Nephron progenitor cell (in vitro differentiated cells): ENCODE data around the gene ZDHHC6.
"Not testable (repeated sequence)": the region's sequence is repeated elsewhere in the genome, so short reads cannot be mapped to it uniquely, and the experiment has no call there.

Experiments used
- DNase-seq: peaks from one replicate; pipeline ENCODE4 v3.0.0; 2021
- H3K27ac Mint-ChIP-seq: 2 replicates; pipeline ENCODE4 v1.8.0; 2021; ENCODE audit warnings: mild to moderate bottlenecking, moderate library complexity, mixed read lengths
- H3K27me3 Mint-ChIP-seq: 2 replicates; pipeline ENCODE4 v1.8.0; 2021; ENCODE audit warnings: mild to moderate bottlenecking, low read depth, mixed read lengths; ENCODE audit not compliant: poor library complexity
- H3K36me3 Mint-ChIP-seq: 2 replicates; pipeline ENCODE4 v1.8.0; 2021; ENCODE audit warnings: low read depth, mixed read lengths
- H3K4me1 Mint-ChIP-seq: 2 replicates; pipeline ENCODE4 v1.8.0; 2021; ENCODE audit warnings: mixed read lengths
- H3K4me3 Mint-ChIP-seq: 2 replicates; pipeline ENCODE4 v1.8.0; 2021; ENCODE audit warnings: mild to moderate bottlenecking, moderate library complexity, mixed read lengths
- H3K9me3 Mint-ChIP-seq: 2 replicates; pipeline ENCODE4 v1.8.0; 2021; ENCODE audit warnings: mild to moderate bottlenecking, moderate library complexity, mixed read lengths
- TF ChIP-seq, protein P1 (sequence below): fragments of 200-600 bp; sonication (generic); IDR thresholded peaks from 2 replicates; pipeline ENCODE4 v1.5.0; 2021; ENCODE audit warnings: antibody characterized with exemption

The ZDHHC6 gene

GRCh38 chr10:112393827-112394226, 52.9 kb downstream of the ZDHHC6 start:
- no peak for DNase-seq
- Mint-ChIP-seq H3K27me3 (peaks cover 3% of the 10 kb centered on the region), H3K4me1 (no peaks in the 10 kb centered on the region), H3K36me3 (no peaks in the 10 kb centered on the region), H3K9me3 (no peaks in the 10 kb centered on the region), H3K4me3 (no peak overlapping the region), H3K27ac (no peak overlapping the region)
- TF ChIP-seq, protein P1, sequence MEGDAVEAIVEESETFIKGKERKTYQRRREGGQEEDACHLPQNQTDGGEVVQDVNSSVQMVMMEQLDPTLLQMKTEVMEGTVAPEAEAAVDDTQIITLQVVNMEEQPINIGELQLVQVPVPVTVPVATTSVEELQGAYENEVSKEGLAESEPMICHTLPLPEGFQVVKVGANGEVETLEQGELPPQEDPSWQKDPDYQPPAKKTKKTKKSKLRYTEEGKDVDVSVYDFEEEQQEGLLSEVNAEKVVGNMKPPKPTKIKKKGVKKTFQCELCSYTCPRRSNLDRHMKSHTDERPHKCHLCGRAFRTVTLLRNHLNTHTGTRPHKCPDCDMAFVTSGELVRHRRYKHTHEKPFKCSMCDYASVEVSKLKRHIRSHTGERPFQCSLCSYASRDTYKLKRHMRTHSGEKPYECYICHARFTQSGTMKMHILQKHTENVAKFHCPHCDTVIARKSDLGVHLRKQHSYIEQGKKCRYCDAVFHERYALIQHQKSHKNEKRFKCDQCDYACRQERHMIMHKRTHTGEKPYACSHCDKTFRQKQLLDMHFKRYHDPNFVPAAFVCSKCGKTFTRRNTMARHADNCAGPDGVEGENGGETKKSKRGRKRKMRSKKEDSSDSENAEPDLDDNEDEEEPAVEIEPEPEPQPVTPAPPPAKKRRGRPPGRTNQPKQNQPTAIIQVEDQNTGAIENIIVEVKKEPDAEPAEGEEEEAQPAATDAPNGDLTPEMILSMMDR: no peak

DNA sequence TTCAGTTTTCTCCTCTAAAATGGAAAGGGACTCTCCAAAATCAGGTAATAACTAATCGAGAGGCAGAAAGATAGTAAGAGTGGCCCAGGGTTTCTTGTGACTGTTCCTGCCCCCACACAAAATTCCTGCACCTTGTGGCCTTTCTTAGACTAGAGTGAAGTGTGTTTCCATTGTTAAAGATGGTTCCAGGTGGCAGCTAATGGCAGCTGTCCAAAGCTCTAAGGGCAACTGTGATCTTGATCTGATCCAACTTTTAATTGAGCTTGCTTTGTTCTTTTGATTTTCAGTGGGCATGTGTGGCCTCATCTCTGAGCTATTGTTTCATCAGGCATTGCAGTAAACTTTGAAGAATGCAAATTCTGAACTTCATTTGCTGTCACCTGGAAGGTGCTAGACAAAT, 53.4 kb downstream of the ZDHHC6 start:
- H3K27me3 Mint-ChIP-seq: peaks cover 3% of the 10 kb centered on the region
- H3K9me3 Mint-ChIP-seq: no peaks in the 10 kb centered on the region

DNA sequence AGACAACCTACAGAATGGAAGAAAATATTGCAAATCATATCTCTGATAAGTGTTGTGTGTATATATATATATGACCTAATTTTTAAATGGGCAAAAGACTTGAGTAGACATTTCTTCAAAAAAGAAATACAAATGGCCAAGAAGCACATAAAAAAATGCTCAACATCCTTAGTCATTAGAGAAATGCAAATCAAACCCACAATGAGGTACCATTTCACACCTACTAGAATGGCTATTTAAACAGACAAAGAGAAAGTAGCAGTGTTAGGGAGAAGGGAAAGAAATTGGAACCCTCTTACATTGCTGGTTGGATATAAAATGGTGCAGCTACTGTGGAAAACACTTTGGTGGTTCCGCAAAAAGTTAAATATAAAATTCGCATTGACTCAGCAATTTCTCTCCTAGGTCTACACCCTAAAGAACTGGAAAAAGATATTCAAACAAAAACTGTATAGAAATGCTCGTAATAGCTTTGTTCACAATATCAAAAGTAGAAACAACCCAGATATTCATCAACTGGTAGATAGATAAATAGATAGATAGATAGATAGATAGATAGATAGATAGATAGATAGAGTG, 56.5 kb downstream of the ZDHHC6 start:
- Mint-ChIP-seq H3K4me1 (no peaks in the 10 kb centered on the region), H3K9me3 (no peaks in the 10 kb centered on the region), H3K36me3 (no peaks in the 10 kb centered on the region), H3K27ac (no peak overlapping the region), H3K4me3 (no peak overlapping the region), H3K27me3 (peaks cover 3% of the 10 kb centered on the region)
- TF ChIP-seq, protein P1: no peak
- no peak for DNase-seq

More for the DNA sequence above, 53.4 kb downstream of the ZDHHC6 start:
- TF ChIP-seq, protein P1: no peak
- Mint-ChIP-seq H3K27ac (no peak overlapping the region), H3K4me1 (no peaks in the 10 kb centered on the region), H3K4me3 (no peak overlapping the region), H3K36me3 (no peaks in the 10 kb centered on the region)
- DNase-seq: no peak

GRCh38 chr10:112389271-112389822, 57.4 kb downstream of the ZDHHC6 start:
- H3K9me3 Mint-ChIP-seq: no peaks in the 10 kb centered on the region
- H3K27ac Mint-ChIP-seq: no peak overlapping the region
- TF ChIP-seq, protein P1: no peak
- DNase-seq: no peak
- H3K36me3 Mint-ChIP-seq: no peaks in the 10 kb centered on the region
- H3K4me1 Mint-ChIP-seq: no peaks in the 10 kb centered on the region
- H3K4me3 Mint-ChIP-seq: no peak overlapping the region
- H3K27me3 Mint-ChIP-seq: peaks cover 7% of the 10 kb centered on the region

- Mint-ChIP-seq H3K9me3 (no peaks in the 10 kb centered on the region), H3K4me1 (no peaks in the 10 kb centered on the region), H3K4me3 (no peak overlapping the region), H3K36me3 (no peaks in the 10 kb centered on the region), H3K27me3 (peaks cover 8% of the 10 kb centered on the region), H3K27ac (no peak overlapping the region)
- TF ChIP-seq, protein P1: no peak
- no peak for DNase-seq
These were observed 58.2 kb downstream of the ZDHHC6 start for GRCh38 chr10:112388548-112388947.

DNA sequence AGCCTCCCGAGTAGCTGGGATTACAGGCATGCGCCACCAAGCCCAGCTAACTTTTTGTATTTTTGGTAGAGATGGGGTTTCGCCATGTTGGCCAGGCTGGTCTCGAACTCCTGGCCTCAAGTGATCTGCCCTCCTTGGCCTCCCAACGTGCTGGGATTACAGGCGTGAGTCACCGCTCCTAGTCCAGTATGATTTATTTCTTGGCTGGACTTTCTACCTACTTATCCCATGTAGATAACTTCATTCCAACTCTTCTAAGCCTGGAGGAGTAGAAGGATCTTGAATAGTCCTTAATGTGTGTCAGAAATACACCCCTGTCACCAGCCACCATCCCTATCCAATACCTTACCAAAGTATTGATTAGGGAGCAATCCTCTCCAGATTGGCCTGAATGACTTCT, 58.7 kb downstream of the ZDHHC6 start:
- not testable (repeated sequence) for DNase-seq, H3K4me3 Mint-ChIP-seq, H3K9me3 Mint-ChIP-seq, H3K27ac Mint-ChIP-seq, H3K4me1 Mint-ChIP-seq, H3K27me3 Mint-ChIP-seq, H3K36me3 Mint-ChIP-seq
